GM23338 (cell line): ENCODE data around the gene SMIM21. TPM values are rescaled to one million over a fixed set of nuclear protein-coding genes. Genes with fewer than 3 reads are reported as not detected.
A peak's percentile ranks its signal among the peaks of the same experiment; 100 is the strongest.

Experiments used
- ATAC-seq: fragments of 200-7000 bp; cut with Tn5 transposase; 3 replicates; pipeline ENCODE4 v1.9.1; 2020
- DNase-seq: peaks from one replicate; pipeline ENCODE4 v3.0.0-alpha.2; 2015; ENCODE audit warnings: low spot score
- H2AFZ ChIP-seq: fragments of 200-600 bp; sonication (generic); 2 replicates; pipeline ENCODE4 v1.8.0; 2016; ENCODE audit warnings: antibody characterized with exemption, mild to moderate bottlenecking, moderate library complexity
- H3F3A ChIP-seq: fragments of 200-600 bp; sonication (generic); replicated peaks from 2 replicates; pipeline ENCODE4 v1.8.0; 2017; ENCODE audit warnings: antibody characterized with exemption, mixed run types, low read depth
- H3K27ac ChIP-seq: fragments of 200-600 bp; sonication (generic); 2 replicates; pipeline ENCODE4 v1.6.1; 2016; ENCODE audit warnings: low read depth
- H3K27me3 ChIP-seq: fragments of 200-600 bp; sonication (generic); 2 replicates; pipeline ENCODE4 v1.8.0; 2016; ENCODE audit warnings: mild to moderate bottlenecking, mixed run types, moderate library complexity; ENCODE audit not compliant: insufficient read depth
- H3K36me3 ChIP-seq: fragments of 200-600 bp; sonication (generic); 2 replicates; pipeline ENCODE4 v1.8.0; 2016; ENCODE audit warnings: mild to moderate bottlenecking; ENCODE audit not compliant: insufficient read depth
- H3K4me1 ChIP-seq: fragments of 200-600 bp; sonication (generic); 2 replicates; pipeline ENCODE4 v1.8.0; 2016; ENCODE audit warnings: mild to moderate bottlenecking, moderate library complexity; ENCODE audit not compliant: insufficient read depth
- H3K4me2 ChIP-seq: fragments of 200-600 bp; sonication (generic); 2 replicates; pipeline ENCODE4 v1.7.1; 2017; ENCODE audit warnings: mixed run types
- H3K4me3 ChIP-seq: fragments of 200-600 bp; sonication (generic); 2 replicates; pipeline ENCODE4 v1.6.1; 2016; ENCODE audit warnings: mixed run types
- H3K79me2 ChIP-seq: fragments of 200-600 bp; sonication (generic); replicated peaks from 2 replicates; pipeline ENCODE4 v1.8.0; 2017; ENCODE audit warnings: mild to moderate bottlenecking; ENCODE audit not compliant: insufficient read depth
- H3K9me2 ChIP-seq: fragments of 200-600 bp; sonication (generic); 2 replicates; pipeline ENCODE4 v1.8.0; 2017; ENCODE audit not compliant: insufficient read depth
- H4K20me1 ChIP-seq: fragments of 200-600 bp; sonication (generic); replicated peaks from 2 replicates; pipeline ENCODE4 v1.8.0; 2017; ENCODE audit warnings: mild to moderate bottlenecking; ENCODE audit not compliant: insufficient read depth
- H3K27ac Mint-ChIP-seq: 2 replicates; pipeline ENCODE4 v1.8.0; 2020; ENCODE audit warnings: inconsistent platforms, mild to moderate bottlenecking, moderate library complexity, mixed read lengths
- H3K27me3 Mint-ChIP-seq: 3 replicates; pipeline ENCODE4 v1.8.0; 2022; ENCODE audit warnings: low read depth, mild to moderate bottlenecking, moderate library complexity, mixed read lengths, inconsistent platforms; ENCODE audit not compliant: insufficient read depth, poor library complexity
- H3K36me3 Mint-ChIP-seq: 3 replicates; pipeline ENCODE4 v1.8.0; 2021; ENCODE audit warnings: low read depth, mild to moderate bottlenecking, inconsistent platforms, moderate library complexity, mixed read lengths
- H3K4me1 Mint-ChIP-seq: 3 replicates; pipeline ENCODE4 v1.8.0; 2020; ENCODE audit warnings: mild to moderate bottlenecking, inconsistent platforms, mixed read lengths
- H3K4me3 Mint-ChIP-seq: 3 replicates; pipeline ENCODE4 v1.8.0; 2021; ENCODE audit warnings: moderate library complexity, mild to moderate bottlenecking, inconsistent platforms, mixed read lengths
- H3K9me3 Mint-ChIP-seq: 3 replicates; pipeline ENCODE4 v1.8.0; 2020; ENCODE audit warnings: moderate library complexity, mild to moderate bottlenecking, inconsistent platforms, mixed read lengths
- JUNB ChIP-seq: IDR thresholded peaks from one replicate; pipeline ENCODE4 v1.6.1; 2016; ENCODE audit warnings: antibody characterized with exemption; ENCODE audit not compliant: unreplicated experiment
- POLR2AphosphoS5 ChIP-seq: IDR thresholded peaks from 2 replicates; pipeline ENCODE4 v1.6.1; 2016; ENCODE audit warnings: antibody characterized with exemption, low read depth
- polyA plus RNA-seq: library from polyadenylated mRNA; unstranded; fragments of >200 nt; fragmentation: Nextera tagmentation; extraction: Ambion mirVana; gene quantifications from 2 replicates; pipeline ENCODE4 v1.2.1, GENCODE V29; 2016
- total RNA-seq: library from RNA; depleted of rRNA; stranded (reverse); fragments of >200 nt; shearing (Covaris generic); gene quantifications from 2 replicates; pipeline ENCODE4 v1.2.3, GENCODE V29; 2014
- TF ChIP-seq, protein P1 (sequence below): fragments of 250-450 bp; sonication (Bioruptor Pico); IDR thresholded peaks from 2 replicates; pipeline ENCODE4 v1.5.0; 2020; ENCODE audit warnings: mild to moderate bottlenecking, moderate library complexity

The SMIM21 gene
- total and polyA plus RNA-seq, 2 experiments from 2014 or later: not detected

DNA sequence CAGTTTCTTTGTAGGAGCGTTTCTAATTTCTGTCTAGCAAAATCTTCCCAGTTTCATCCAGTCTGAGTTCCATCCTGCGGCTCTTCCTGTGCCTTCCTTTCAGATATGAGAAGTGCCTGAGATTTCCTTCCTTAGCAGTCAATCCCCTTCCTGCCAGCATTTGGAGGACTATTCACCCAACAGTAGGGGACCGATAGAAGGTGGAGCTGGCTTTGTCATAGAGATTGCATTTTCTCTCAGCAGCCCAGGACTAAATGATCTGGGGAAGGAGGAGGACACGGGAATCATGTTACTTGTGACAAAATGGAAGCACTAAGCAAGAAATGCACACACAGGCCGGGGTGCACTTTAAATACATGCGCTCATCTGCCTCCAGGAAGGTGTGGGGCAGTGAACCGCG is 5.6 kb upstream of the SMIM21 start:
- H3K27me3 Mint-ChIP-seq: peaks cover 6% of the 10 kb centered on the region
- no peaks in the 10 kb centered on the region for H3K79me2 ChIP-seq
- H3K4me2 ChIP-seq: 0 out of 2 replicates have a peak overlapping the region, but pooled peaks have one; percentile 21
- H3K4me1 ChIP-seq: peaks cover 5% of the 10 kb centered on the region; the same call in 1 of the 2 replicates
- no peaks in the 10 kb centered on the region for H3K36me3 ChIP-seq
- H3K9me3 Mint-ChIP-seq: peaks cover 3% of the 10 kb centered on the region; the same call in 1 of the 3 replicates
- peak overlapping the region; percentile 41; the same call in 1 of the 2 replicates for H3K27ac Mint-ChIP-seq
- H3K27me3 ChIP-seq: no peaks in the 10 kb centered on the region
- no peaks in the 10 kb centered on the region for H3F3A ChIP-seq
- ATAC-seq (peak; percentile 69), DNase-seq (peak; percentile 33)
- no peak overlapping the region for H3K27ac ChIP-seq
- no peaks in the 10 kb centered on the region for H3K36me3 Mint-ChIP-seq
- H4K20me1 ChIP-seq: no peaks in the 10 kb centered on the region
- peaks cover 17% of the 10 kb centered on the region for H3K4me1 Mint-ChIP-seq
- H2AFZ ChIP-seq: peak overlapping the region; percentile 83
- no peak overlapping the region for H3K4me3 ChIP-seq
- TF ChIP-seq, protein P1, sequence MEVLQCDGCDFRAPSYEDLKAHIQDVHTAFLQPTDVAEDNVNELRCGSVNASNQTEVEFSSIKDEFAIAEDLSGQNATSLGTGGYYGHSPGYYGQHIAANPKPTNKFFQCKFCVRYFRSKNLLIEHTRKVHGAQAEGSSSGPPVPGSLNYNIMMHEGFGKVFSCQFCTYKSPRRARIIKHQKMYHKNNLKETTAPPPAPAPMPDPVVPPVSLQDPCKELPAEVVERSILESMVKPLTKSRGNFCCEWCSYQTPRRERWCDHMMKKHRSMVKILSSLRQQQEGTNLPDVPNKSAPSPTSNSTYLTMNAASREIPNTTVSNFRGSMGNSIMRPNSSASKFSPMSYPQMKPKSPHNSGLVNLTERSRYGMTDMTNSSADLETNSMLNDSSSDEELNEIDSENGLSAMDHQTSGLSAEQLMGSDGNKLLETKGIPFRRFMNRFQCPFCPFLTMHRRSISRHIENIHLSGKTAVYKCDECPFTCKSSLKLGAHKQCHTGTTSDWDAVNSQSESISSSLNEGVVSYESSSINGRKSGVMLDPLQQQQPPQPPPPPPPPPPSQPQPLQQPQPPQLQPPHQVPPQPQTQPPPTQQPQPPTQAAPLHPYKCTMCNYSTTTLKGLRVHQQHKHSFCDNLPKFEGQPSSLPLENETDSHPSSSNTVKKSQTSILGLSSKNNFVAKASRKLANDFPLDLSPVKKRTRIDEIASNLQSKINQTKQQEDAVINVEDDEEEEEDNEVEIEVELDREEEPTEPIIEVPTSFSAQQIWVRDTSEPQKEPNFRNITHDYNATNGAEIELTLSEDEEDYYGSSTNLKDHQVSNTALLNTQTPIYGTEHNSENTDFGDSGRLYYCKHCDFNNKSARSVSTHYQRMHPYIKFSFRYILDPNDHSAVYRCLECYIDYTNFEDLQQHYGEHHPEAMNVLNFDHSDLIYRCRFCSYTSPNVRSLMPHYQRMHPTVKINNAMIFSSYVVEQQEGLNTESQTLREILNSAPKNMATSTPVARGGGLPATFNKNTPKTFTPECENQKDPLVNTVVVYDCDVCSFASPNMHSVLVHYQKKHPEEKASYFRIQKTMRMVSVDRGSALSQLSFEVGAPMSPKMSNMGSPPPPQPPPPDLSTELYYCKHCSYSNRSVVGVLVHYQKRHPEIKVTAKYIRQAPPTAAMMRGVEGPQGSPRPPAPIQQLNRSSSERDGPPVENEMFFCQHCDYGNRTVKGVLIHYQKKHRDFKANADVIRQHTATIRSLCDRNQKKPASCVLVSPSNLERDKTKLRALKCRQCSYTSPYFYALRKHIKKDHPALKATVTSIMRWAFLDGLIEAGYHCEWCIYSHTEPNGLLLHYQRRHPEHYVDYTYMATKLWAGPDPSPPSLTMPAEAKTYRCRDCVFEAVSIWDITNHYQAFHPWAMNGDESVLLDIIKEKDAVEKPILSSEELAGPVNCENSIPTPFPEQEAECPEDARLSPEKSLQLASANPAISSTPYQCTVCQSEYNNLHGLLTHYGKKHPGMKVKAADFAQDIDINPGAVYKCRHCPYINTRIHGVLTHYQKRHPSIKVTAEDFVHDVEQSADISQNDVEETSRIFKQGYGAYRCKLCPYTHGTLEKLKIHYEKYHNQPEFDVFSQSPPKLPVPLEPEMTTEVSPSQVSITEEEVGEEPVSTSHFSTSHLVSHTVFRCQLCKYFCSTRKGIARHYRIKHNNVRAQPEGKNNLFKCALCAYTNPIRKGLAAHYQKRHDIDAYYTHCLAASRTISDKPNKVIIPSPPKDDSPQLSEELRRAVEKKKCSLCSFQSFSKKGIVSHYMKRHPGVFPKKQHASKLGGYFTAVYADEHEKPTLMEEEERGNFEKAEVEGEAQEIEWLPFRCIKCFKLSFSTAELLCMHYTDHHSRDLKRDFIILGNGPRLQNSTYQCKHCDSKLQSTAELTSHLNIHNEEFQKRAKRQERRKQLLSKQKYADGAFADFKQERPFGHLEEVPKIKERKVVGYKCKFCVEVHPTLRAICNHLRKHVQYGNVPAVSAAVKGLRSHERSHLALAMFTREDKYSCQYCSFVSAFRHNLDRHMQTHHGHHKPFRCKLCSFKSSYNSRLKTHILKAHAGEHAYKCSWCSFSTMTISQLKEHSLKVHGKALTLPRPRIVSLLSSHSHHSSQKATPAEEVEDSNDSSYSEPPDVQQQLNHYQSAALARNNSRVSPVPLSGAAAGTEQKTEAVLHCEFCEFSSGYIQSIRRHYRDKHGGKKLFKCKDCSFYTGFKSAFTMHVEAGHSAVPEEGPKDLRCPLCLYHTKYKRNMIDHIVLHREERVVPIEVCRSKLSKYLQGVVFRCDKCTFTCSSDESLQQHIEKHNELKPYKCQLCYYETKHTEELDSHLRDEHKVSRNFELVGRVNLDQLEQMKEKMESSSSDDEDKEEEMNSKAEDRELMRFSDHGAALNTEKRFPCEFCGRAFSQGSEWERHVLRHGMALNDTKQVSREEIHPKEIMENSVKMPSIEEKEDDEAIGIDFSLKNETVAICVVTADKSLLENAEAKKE (CRISPR knock-in tag): peak; percentile 61; the same call in 1 of the 2 replicates
- no peak for TF ChIP-seq JUNB
- peaks cover 14% of the 10 kb centered on the region; the same call in 1 of the 2 replicates for H3K9me2 ChIP-seq
- H3K4me3 Mint-ChIP-seq: no peak overlapping the region

DNA sequence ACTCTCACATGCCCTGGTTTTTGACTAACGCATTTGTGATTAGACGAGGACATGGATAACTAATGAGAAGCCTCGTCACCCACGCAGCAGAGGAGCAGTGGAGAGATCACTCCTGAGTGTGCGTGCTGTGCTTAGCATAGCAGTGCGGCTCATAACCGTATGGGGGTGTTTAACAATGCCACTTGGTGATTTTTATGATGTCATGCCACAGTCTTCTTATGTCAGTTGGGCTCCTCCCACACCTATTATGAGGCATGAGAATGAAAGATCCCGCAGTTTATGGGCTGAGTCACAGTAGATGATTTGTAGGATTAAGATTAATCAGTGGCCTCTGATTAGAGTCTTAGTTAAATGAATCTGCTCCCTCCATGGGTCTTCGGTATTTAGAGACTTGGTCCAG is 2.5 kb upstream of the SMIM21 start:
- H3K27ac ChIP-seq: no peak overlapping the region
- no peak overlapping the region for H3K4me3 ChIP-seq
- DNase-seq: no peak
- no peak for ATAC-seq
- H3K27me3 ChIP-seq: no peaks in the 10 kb centered on the region
- peaks cover 5% of the 10 kb centered on the region; the same call in 1 of the 2 replicates for H3K4me1 ChIP-seq
- no peaks in the 10 kb centered on the region for H3K36me3 ChIP-seq
- no peaks in the 10 kb centered on the region for H3F3A ChIP-seq
- peaks cover 14% of the 10 kb centered on the region; the same call in 1 of the 2 replicates for H3K9me2 ChIP-seq
- Mint-ChIP-seq H3K4me1 (peaks cover 17% of the 10 kb centered on the region), H3K9me3 (peaks cover 3% of the 10 kb centered on the region; the same call in 1 of the 3 replicates), H3K4me3 (no peak overlapping the region), H3K27me3 (peaks cover 6% of the 10 kb centered on the region), H3K36me3 (no peaks in the 10 kb centered on the region), H3K27ac (no peak overlapping the region)
- no peak overlapping the region for H3K4me2 ChIP-seq
- no peaks in the 10 kb centered on the region for H4K20me1 ChIP-seq
- TF ChIP-seq POLR2AphosphoS5: no peak
- no peak overlapping the region for H2AFZ ChIP-seq
- no peaks in the 10 kb centered on the region for H3K79me2 ChIP-seq
